ENCODE measurements around the gene SND1.

GRCh38 chr7:127885843-127886242 is 233.8 kb downstream of the SND1 start:
- TF ChIP-seq POLR2A (IDR thresholded peaks at IDR 0.05; ENCODE audit: low read depth, low read length) (no peak), EZH2 (IDR thresholded peaks at IDR 0.05; ENCODE audit: borderline replicate concordance, low read depth, low read length, severe bottlenecking) (no peak), CTCF (IDR thresholded peaks at IDR 0.05; ENCODE audit: extremely low read depth in 1 of 2, insufficient read depth in 1 of 2, low read depth in 1 of 2, low read length in 2 of 2) (no peak), MAX (IDR thresholded peaks at IDR 0.05; ENCODE audit: insufficient read depth, insufficient read length) (no peak), POLR2AphosphoS5 (IDR thresholded peaks at IDR 0.05; ENCODE audit: insufficient read depth, low read depth, low read length) (no peak), MYC (IDR thresholded peaks at IDR 0.05; ENCODE audit: low read depth, low read length) (no peak), JUN (IDR thresholded peaks at IDR 0.05; ENCODE audit: borderline replicate concordance, insufficient read depth, insufficient read length, low read depth) (peak; percentile 8), GATA2 (IDR thresholded peaks at IDR 0.05; ENCODE audit: insufficient read depth, insufficient read length, low read depth, low read length) (no peak)

Data from endothelial cell of umbilical vein (primary cell).